GM21515 (cell line): ENCODE results near the gene NUDT13.

Experiments
- ATAC-seq: cut with Tn5 transposase; IDR thresholded peaks from one replicate; pipeline ENCODE4 v1.9.1; 2021; ENCODE audit not compliant: unreplicated experiment

The NUDT13 gene

GRCh38 chr10:73110345-73110849 lies at the start of gene NUDT13:
Gene NUDT13, plus strand, starts transcription at chr10:73110455. Its CDS starts 3,911 bp downstream, at chr10:73114366.
- ATAC-seq = peak; percentile 64

- ATAC-seq = no peak
Measured at GRCh38 chr10:73060738-73061635, 49.3 kb upstream of the NUDT13 start.

- no peak for ATAC-seq
Measured at GRCh38 chr10:73061743-73062142, 48.5 kb upstream of the NUDT13 start.

GRCh38 chr10:73065441-73065840 lies 44.8 kb upstream of the NUDT13 start:
- ATAC-seq = no peak

- ATAC-seq = no peak
Measured at GRCh38 chr10:73073627-73074026, 36.6 kb upstream of the NUDT13 start.

GRCh38 chr10:73075829-73076228 lies 34.4 kb upstream of the NUDT13 start:
- ATAC-seq = no peak

- no peak for ATAC-seq
Measured at GRCh38 chr10:73076360-73077183, 33.7 kb upstream of the NUDT13 start.

- peak; percentile 66 for ATAC-seq
Measured at GRCh38 chr10:73079779-73080541, 30.3 kb upstream of the NUDT13 start.

- no peak for ATAC-seq
Measured at GRCh38 chr10:73083221-73083620, 27.0 kb upstream of the NUDT13 start.

- ATAC-seq = no peak
Measured at GRCh38 chr10:73084209-73084608, 26.0 kb upstream of the NUDT13 start.

GRCh38 chr10:73086816-73087215 lies 23.4 kb upstream of the NUDT13 start:
- ATAC-seq = no peak

- ATAC-seq = no peak
Measured at GRCh38 chr10:73088304-73088703, 22.0 kb upstream of the NUDT13 start.

GRCh38 chr10:73092830-73093229 lies 17.4 kb upstream of the NUDT13 start:
- no peak for ATAC-seq

- ATAC-seq = no peak
Measured at GRCh38 chr10:73093922-73094850, 16.1 kb upstream of the NUDT13 start.

GRCh38 chr10:73094986-73095480 lies 15.2 kb upstream of the NUDT13 start:
- ATAC-seq = no peak

- ATAC-seq = peak; percentile 0
Measured at GRCh38 chr10:73095481-73096021, 14.7 kb upstream of the NUDT13 start.

GRCh38 chr10:73096041-73096448 lies 14.2 kb upstream of the NUDT13 start:
- ATAC-seq = peak; percentile 32

GRCh38 chr10:73096449-73097304 lies 13.6 kb upstream of the NUDT13 start, which contains the start of gene P4HA1:
Gene P4HA1, minus strand, starts transcription at chr10:73096866. Its CDS starts 21,983 bp downstream, at chr10:73074883.
- ATAC-seq = peak; percentile 77
